ENCODE data around the gene SLC2A4RG.

Gene SLC2A4RG

DNA sequence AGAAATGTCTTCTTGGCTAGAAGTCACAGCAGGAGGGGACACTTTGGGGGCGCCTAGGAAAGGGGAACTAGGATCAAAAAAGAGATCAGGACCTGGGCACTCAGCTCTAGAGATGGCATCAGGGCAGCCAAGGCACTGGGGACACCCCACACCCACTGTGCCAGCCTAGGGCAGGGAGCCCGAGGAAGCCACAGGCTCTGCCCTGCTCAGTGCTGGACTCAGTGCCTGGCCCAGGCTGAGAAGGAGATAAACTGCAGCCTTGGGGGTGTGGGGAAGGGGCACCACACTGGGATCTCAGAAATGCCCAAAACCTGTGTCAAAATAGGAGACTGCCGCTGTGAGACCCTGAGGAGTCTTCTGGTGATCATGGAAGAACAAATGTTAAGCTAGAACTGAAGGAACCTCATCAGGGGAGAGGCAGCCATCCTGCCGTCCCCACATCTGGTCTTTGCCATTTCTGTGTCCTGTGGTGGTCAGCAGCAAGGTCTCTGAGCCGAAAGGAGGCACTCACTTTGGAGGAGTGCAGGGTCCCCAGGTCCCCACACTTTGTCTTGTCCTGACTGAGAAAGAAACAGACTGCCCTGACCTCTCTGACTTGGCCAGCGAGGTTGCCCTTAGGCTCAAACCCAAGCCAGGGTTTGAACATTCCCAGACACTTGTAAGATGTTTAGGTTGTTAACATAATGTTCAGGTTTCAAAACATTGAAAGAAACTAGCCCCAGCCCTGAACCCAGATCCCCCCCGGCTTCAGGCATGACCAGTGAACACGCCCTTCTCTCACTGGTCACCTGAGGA is 34.1 kb upstream of the SLC2A4RG start:
- H3K4me1 ChIP-seq (ENCODE audit: control insufficient read depth in 2 of 2, insufficient read depth in 2 of 2, low read length in 2 of 2): peaks cover 21 to 23% of the 10 kb centered on the region in 2 donors
- peaks cover 23 to 31% of the 10 kb centered on the region in 2 donors for H3K36me3 ChIP-seq (ENCODE audit: control insufficient read depth in 2 of 2, insufficient read depth in 2 of 2, low read length in 2 of 2)
- no peak overlapping the region for H3K9ac ChIP-seq (ENCODE audit: low read depth in 1 of 2, low read length in 2 of 2)
- H3K27ac ChIP-seq (ENCODE audit: low read depth in 2 of 2, low read length in 2 of 2): no peak overlapping the region
- no peak overlapping the region for H3K4me3 ChIP-seq (ENCODE audit: low read length in 2 of 2)
- no peaks in the 10 kb centered on the region for H3K27me3 ChIP-seq (ENCODE audit: control insufficient read depth in 2 of 2, insufficient read depth in 2 of 2, low read length in 2 of 2)
- no peaks in the 10 kb centered on the region for H3K9me3 ChIP-seq (ENCODE audit: control insufficient read depth in 2 of 2, low read length in 2 of 2)

DNA sequence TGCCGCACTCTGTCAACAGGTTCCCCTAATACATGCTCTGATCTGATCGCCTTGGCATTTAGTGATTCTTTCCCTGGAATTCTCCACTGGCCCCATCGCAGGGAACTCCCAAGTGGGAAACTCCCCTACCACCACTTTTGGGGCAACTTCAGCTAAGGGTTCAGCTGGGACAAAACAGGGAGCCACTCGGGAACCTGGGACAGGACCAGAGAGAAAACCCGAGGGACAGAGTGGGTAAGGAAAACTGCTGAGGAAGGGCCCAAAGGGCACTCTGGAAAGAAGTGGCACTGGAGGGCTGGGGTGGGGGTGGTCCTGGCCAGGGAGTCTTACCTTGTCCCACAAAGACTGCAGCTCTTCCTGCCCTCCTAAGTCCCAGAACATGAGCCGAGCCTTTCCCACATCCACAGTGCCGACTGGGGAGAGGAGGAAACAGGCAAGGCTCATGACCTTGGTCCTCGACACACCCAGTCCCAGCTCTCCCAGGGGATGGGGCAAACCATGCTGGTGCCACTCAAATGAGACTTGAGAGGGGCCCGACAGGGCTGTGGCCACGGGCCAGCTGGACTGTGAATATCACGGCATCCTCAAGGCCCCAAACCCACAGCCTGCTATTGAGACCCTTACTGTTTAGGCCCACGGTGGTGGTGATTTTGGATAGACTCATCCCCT is 33.4 kb upstream of the SLC2A4RG start:
- Histone ChIP-seq H3K27ac (ENCODE audit: low read depth in 2 of 2, low read length in 2 of 2) (peak overlapping the region in 1 of 2 donors; percentile 84), H3K27me3 (ENCODE audit: control insufficient read depth in 2 of 2, insufficient read depth in 2 of 2, low read length in 2 of 2) (no peaks in the 10 kb centered on the region), H3K4me3 (ENCODE audit: low read length in 2 of 2) (peak overlapping the region; percentile 80 to 81), H3K36me3 (ENCODE audit: control insufficient read depth in 2 of 2, insufficient read depth in 2 of 2, low read length in 2 of 2) (peaks cover 23 to 36% of the 10 kb centered on the region in 2 donors), H3K9me3 (ENCODE audit: control insufficient read depth in 2 of 2, low read length in 2 of 2) (no peaks in the 10 kb centered on the region), H3K9ac (ENCODE audit: low read depth in 1 of 2, low read length in 2 of 2) (peak overlapping the region in 1 of 2 donors; percentile 89), H3K4me1 (ENCODE audit: control insufficient read depth in 2 of 2, insufficient read depth in 2 of 2, low read length in 2 of 2) (peaks cover 21 to 23% of the 10 kb centered on the region in 2 donors)

DNA sequence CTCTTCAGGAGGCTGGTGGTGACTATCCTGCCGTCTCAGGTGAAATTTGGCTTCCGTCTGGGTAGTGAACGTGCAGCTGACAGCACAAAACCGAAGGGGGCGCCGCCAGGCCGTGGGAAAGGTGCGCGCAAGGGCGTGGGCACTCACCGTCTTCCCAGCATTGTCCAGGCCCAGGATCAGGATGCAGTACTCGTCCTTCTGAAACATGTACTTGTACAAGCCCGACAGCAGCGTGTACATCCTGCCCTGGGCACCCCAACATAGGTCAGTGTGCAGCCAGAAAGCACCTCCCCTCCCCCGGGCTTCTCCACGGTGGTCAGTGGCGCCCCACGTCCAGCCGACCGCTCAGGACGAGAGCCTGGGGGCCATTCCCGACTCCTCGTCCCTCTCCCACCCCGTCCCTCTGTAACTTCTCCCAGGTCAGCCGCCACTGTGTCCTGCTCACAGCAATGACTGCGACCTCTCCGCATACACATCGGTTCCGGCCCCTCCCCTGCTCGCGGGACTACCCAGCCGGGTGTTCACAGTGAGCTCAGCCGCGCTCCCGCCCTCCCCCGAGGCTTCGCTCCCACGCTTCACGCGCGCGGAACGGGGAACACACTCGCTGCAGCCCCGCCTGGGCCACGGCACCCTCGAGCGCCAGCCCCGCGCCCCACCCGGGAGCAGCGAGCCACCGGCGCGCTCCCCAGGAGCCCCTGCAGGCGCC is 32.6 kb upstream of the SLC2A4RG start:
- Histone ChIP-seq H3K4me3 (ENCODE audit: low read length in 2 of 2) (peak overlapping the region; percentile 80 to 81), H3K36me3 (ENCODE audit: control insufficient read depth in 2 of 2, insufficient read depth in 2 of 2, low read length in 2 of 2) (peaks cover 23 to 42% of the 10 kb centered on the region in 2 donors), H3K4me1 (ENCODE audit: control insufficient read depth in 2 of 2, insufficient read depth in 2 of 2, low read length in 2 of 2) (peaks cover 21 to 23% of the 10 kb centered on the region in 2 donors), H3K27ac (ENCODE audit: low read depth in 2 of 2, low read length in 2 of 2) (peak overlapping the region; percentile 84 to 86), H3K9me3 (ENCODE audit: control insufficient read depth in 2 of 2, low read length in 2 of 2) (no peaks in the 10 kb centered on the region), H3K9ac (ENCODE audit: low read depth in 1 of 2, low read length in 2 of 2) (peak overlapping the region; percentile 74 to 89), H3K27me3 (ENCODE audit: control insufficient read depth in 2 of 2, insufficient read depth in 2 of 2, low read length in 2 of 2) (no peaks in the 10 kb centered on the region)

DNA sequence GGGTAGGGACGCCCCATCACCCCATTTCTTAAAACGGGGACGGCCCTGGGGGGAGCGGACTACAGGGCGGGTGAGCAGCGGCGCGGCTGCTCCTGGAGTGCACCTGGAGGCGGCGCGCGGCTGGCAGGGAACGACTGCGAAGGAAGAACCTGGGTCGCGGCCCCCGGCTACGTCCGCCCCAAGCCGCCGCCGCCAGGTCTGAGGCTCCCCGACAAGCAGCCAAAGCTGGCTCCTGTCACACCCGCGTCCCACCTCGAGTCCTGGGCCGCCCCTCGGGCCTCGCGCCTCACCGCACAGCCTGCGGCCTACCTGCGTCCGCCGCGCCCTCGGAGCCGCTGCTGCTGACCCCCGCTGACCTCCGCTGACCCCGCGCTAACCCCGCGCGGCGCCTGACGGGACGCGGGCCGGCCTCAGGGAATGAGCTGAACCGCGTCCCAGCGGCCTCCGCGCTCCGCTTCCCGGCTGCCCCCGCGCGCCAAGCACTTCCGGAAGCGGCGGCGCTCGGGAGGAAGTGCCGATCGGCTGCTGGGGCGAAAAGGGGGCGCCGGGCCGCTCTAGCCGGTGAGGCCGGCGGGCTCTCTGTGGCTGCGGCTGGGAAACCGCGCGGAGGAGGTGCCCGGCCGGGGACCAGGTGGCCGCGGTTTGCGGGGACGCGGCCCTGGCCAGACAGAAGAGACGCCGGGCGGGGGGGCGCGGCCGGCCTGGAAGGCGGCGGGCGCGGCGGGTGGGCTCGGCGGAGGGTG is 31.8 kb upstream of the SLC2A4RG start, which contains the start of the genes ARFRP1 and ZGPAT:
TSS of gene ARFRP1 (minus strand) at position 419 of the 743 bp plus-strand sequence. CDS start 885 bp downstream, outside the sequence.
TSS of gene ZGPAT (plus strand) at position 482 of the 743 bp plus-strand sequence. CDS start 542 bp downstream, outside the sequence.
- Histone ChIP-seq H3K4me3 (ENCODE audit: low read length in 2 of 2) (peak within 1 kb of the TSS; percentile 80 to 81), H3K9me3 (ENCODE audit: control insufficient read depth in 2 of 2, low read length in 2 of 2) (no peaks in the 10 kb centered on the region), H3K27me3 (ENCODE audit: control insufficient read depth in 2 of 2, insufficient read depth in 2 of 2, low read length in 2 of 2) (no peaks in the 10 kb centered on the region), H3K36me3 (ENCODE audit: control insufficient read depth in 2 of 2, insufficient read depth in 2 of 2, low read length in 2 of 2) (peaks cover 23 to 46% of the 10 kb centered on the region in 2 donors), H3K9ac (ENCODE audit: low read depth in 1 of 2, low read length in 2 of 2) (peak within 1 kb of the TSS; percentile 74 to 89), H3K4me1 (ENCODE audit: control insufficient read depth in 2 of 2, insufficient read depth in 2 of 2, low read length in 2 of 2) (peaks cover 21 to 23% of the 10 kb centered on the region in 2 donors), H3K27ac (ENCODE audit: low read depth in 2 of 2, low read length in 2 of 2) (peak within 1 kb of the TSS; percentile 84 to 86)

DNA sequence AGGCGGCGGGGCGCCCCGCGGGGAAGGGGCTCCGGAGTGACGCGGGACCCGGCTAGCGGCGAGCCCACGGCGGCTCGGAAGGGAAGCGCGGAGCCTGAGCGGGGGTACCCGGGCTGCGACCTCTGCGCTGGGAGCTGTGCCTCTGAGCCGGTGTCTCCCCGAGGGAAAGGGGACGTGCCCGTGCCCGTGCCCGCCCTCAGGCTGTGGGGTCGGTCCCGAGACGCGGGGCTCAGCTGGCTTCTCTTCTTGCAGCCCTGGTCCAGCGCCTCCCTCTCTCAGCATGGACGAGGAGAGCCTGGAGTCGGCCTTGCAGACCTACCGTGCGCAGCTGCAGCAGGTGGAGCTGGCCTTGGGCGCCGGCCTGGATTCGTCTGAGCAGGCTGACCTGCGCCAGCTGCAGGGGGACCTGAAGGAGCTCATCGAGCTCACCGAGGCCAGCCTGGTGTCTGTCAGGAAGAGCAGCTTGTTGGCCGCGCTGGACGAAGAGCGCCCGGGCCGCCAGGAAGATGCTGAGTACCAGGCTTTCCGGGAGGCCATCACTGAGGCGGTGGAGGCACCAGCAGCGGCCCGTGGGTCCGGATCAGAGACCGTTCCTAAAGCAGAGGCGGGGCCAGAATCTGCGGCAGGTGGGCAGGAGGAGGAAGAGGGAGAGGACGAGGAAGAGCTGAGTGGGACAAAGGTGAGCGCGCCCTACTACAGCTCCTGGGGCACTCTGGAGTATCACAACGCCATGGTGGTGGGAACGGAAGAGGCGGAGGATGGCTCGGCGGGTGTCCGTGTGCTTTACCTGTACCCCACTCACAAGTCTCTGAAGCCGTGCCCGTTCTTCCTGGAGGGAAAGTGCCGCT is 31.1 kb upstream of the SLC2A4RG start:
- Histone ChIP-seq H3K4me1 (ENCODE audit: control insufficient read depth in 2 of 2, insufficient read depth in 2 of 2, low read length in 2 of 2) (peaks cover 21 to 23% of the 10 kb centered on the region in 2 donors), H3K27ac (ENCODE audit: low read depth in 2 of 2, low read length in 2 of 2) (peak overlapping the region in 1 of 2 donors; percentile 86), H3K36me3 (ENCODE audit: control insufficient read depth in 2 of 2, insufficient read depth in 2 of 2, low read length in 2 of 2) (peaks cover 23 to 45% of the 10 kb centered on the region in 2 donors), H3K9me3 (ENCODE audit: control insufficient read depth in 2 of 2, low read length in 2 of 2) (no peaks in the 10 kb centered on the region), H3K9ac (ENCODE audit: low read depth in 1 of 2, low read length in 2 of 2) (peak overlapping the region; percentile 70 to 89), H3K4me3 (ENCODE audit: low read length in 2 of 2) (peak overlapping the region; percentile 80 to 81), H3K27me3 (ENCODE audit: control insufficient read depth in 2 of 2, insufficient read depth in 2 of 2, low read length in 2 of 2) (no peaks in the 10 kb centered on the region)

DNA sequence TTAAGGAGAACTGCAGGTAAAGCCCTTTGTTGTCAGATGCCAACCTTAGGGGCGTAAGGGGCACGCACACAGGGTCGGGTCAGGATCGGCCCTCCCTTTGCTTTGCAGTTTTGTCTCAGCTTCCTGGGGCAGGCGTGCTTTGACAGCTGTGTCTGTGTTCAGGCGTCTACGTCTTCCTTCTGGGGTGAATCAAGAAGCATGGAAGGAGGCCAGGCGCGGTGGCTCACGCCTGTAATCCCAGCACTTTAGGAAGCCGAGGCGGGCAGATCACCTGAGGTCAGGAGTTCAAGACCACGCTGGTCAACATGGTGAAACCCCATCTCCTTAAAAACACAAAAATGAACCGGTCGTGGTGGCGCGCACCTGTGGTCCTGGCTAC is 30.4 kb upstream of the SLC2A4RG start:
- no peaks in the 10 kb centered on the region for H3K27me3 ChIP-seq (ENCODE audit: control insufficient read depth in 2 of 2, insufficient read depth in 2 of 2, low read length in 2 of 2)
- H3K4me1 ChIP-seq (ENCODE audit: control insufficient read depth in 2 of 2, insufficient read depth in 2 of 2, low read length in 2 of 2): peaks cover 21 to 23% of the 10 kb centered on the region in 2 donors
- H3K27ac ChIP-seq (ENCODE audit: low read depth in 2 of 2, low read length in 2 of 2): no peak overlapping the region
- H3K36me3 ChIP-seq (ENCODE audit: control insufficient read depth in 2 of 2, insufficient read depth in 2 of 2, low read length in 2 of 2): peaks cover 19 to 39% of the 10 kb centered on the region in 2 donors
- H3K9me3 ChIP-seq (ENCODE audit: control insufficient read depth in 2 of 2, low read length in 2 of 2): no peaks in the 10 kb centered on the region
- H3K9ac ChIP-seq (ENCODE audit: low read depth in 1 of 2, low read length in 2 of 2): peak overlapping the region in 1 of 2 donors; percentile 89
- peak overlapping the region; percentile 80 to 81 for H3K4me3 ChIP-seq (ENCODE audit: low read length in 2 of 2)

DNA sequence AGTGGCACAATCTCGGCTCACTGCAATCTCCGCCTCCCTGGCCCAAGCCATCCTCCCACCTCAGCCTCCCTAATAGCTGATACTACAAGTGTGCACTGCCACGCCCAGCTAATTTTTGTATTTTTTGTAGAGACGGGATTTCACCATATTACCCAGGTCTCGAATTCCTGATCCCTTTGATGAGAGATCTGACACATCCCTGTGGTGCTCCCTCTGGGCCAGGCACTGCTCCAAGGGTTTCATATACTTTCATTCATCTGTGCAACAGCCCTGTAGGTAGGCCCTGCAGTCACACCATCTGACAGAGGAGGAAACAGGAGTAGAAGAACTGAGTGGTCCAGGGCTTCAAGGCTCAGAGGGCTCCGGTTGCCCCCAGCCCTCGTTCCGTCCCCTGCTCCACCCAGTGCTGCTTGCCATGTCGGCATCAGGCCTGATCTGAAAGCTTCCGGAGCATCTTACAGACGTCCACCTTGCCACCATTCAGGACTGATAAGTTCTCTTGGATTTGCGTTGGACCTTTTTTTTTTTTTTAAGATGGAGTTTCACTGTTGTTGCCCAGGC is 28.4 kb upstream of the SLC2A4RG start:
- Histone ChIP-seq H3K9me3 (ENCODE audit: control insufficient read depth in 2 of 2, low read length in 2 of 2) (no peaks in the 10 kb centered on the region), H3K36me3 (ENCODE audit: control insufficient read depth in 2 of 2, insufficient read depth in 2 of 2, low read length in 2 of 2) (peaks cover 2 to 23% of the 10 kb centered on the region in 2 donors), H3K4me3 (ENCODE audit: low read length in 2 of 2) (no peak overlapping the region), H3K27me3 (ENCODE audit: control insufficient read depth in 2 of 2, insufficient read depth in 2 of 2, low read length in 2 of 2) (no peaks in the 10 kb centered on the region), H3K27ac (ENCODE audit: low read depth in 2 of 2, low read length in 2 of 2) (no peak overlapping the region), H3K4me1 (ENCODE audit: control insufficient read depth in 2 of 2, insufficient read depth in 2 of 2, low read length in 2 of 2) (peaks cover 18 to 19% of the 10 kb centered on the region in 2 donors), H3K9ac (ENCODE audit: low read depth in 1 of 2, low read length in 2 of 2) (no peak overlapping the region)

DNA sequence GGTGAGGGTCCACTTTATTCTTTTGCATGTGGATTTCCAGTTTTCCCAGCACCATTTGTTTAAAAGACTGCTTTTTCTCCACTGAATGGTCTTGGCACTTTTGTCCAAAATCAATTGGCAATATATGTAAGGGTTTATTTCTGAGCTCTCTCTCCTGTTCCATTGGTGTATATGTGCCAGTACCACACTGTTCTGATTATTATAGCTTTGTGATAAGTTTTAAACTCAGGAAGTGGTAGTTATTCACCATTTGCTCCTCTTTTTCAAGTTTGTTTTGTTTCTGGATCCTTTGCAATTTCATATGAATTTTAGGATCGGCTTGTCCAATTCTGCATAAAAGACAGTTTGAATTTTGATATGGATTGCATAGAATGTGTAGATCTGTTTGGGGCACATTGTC is 27.4 kb upstream of the SLC2A4RG start:
- H3K4me3 ChIP-seq (ENCODE audit: low read length in 2 of 2): no peak overlapping the region
- H3K36me3 ChIP-seq (ENCODE audit: control insufficient read depth in 2 of 2, insufficient read depth in 2 of 2, low read length in 2 of 2): peaks cover 0 to 21% of the 10 kb centered on the region in 2 donors
- H3K27me3 ChIP-seq (ENCODE audit: control insufficient read depth in 2 of 2, insufficient read depth in 2 of 2, low read length in 2 of 2): no peaks in the 10 kb centered on the region
- peaks cover 9 to 10% of the 10 kb centered on the region in 2 donors for H3K4me1 ChIP-seq (ENCODE audit: control insufficient read depth in 2 of 2, insufficient read depth in 2 of 2, low read length in 2 of 2)
- no peak overlapping the region for H3K9ac ChIP-seq (ENCODE audit: low read depth in 1 of 2, low read length in 2 of 2)
- H3K27ac ChIP-seq (ENCODE audit: low read depth in 2 of 2, low read length in 2 of 2): no peak overlapping the region
- no peaks in the 10 kb centered on the region for H3K9me3 ChIP-seq (ENCODE audit: control insufficient read depth in 2 of 2, low read length in 2 of 2)
